Measurements from ENCODE around the gene SERTM1. TPM values are rescaled to one million over a fixed set of nuclear protein-coding genes. Genes with fewer than 3 reads are reported as not detected.

Gene SERTM1
- total RNA-seq: 1.7 TPM

GRCh38 chr13:36673838-36674326 is at the start of gene SERTM1:
SERTM1 (plus strand) TSS chr13:36674020; CDS start chr13:36695079, 21,059 bp downstream.
- peak; percentile 80 for ATAC-seq
- no peak for DNase-seq (ENCODE audit: low spot score)
- intact Hi-C loops (cut with DNase I): no loop called here

GRCh38 chr13:36628377-36629056 is 45.3 kb upstream of the SERTM1 start:
- intact Hi-C loops (cut with DNase I): no loop called here
- no peak for ATAC-seq

DNA sequence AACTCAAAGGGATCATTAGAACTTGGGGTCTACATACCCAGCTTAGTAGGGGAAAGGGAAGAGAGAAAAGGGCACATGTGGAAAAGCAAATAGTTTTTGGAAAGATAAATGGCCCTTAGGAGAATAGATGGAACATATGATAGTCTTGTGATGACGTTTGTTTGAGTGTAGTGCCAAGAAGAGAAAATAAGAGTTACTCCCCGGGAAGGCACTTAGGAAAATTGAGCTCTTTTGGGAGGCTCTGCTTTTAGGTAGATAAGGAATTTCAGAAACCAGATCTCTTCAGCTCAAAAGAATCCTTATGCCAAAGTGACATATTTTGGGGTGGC is 44.8 kb upstream of the SERTM1 start:
- intact Hi-C loops (cut with DNase I): no loop called here
- peak; percentile 56 for ATAC-seq

More at GRCh38 chr13:36628377-36629056, 45.3 kb upstream of the SERTM1 start:
- no peak for DNase-seq (ENCODE audit: low spot score)

GRCh38 chr13:36630181-36630803 is 43.5 kb upstream of the SERTM1 start:
- DNase-seq (ENCODE audit: low spot score): no peak
- intact Hi-C loops (cut with DNase I): no loop called here
- peak; percentile 39 for ATAC-seq

More for the DNA sequence above, 44.8 kb upstream of the SERTM1 start:
- DNase-seq (ENCODE audit: low spot score): no peak

DNA sequence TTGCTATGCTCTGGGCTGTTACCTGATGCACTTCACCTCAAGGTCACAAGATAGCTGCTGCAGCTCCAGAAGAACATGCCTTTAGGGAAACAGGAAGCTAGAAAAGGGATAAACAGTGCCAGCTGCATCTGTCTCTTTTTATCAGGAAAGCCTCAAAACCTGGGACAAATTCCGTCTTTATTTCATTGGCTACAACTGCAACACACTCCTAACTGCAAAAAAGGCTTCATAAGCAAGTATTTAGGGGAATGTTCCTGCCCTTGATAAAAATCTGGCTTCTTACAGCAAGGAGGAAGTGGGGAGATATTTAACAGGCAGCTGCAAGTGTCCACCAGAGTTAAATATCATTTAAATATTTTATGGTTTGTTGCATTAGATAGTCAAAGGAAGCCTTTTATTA is 34.2 kb upstream of the SERTM1 start:
- intact Hi-C loops (cut with DNase I): no loop called here
- DNase-seq (ENCODE audit: low spot score) (no peak), ATAC-seq (no peak)

DNA sequence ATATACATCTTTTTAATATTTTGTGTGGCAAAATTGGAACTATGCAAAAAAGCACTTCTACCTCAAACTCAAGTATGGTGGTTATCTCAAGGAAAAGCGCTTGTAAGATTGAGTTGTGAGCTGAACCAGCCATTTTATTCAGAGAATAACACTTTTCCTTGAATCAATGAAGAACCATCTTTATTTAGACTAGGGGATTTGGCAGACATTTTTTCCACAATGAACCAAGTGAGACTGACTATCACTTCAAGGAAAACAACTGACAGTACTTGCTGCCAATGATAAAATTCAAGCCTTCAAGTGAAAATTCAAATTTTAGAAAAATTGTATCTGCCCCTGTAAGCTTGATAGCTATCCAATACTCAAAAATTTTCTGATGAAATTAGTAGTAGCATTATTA is 23.2 kb upstream of the SERTM1 start:
- DNase-seq (ENCODE audit: low spot score) (no peak), ATAC-seq (no peak)
- intact Hi-C loops (cut with DNase I): no loop called here

- DNase-seq (ENCODE audit: low spot score): no peak
- no peak for ATAC-seq
- intact Hi-C loops (cut with DNase I): no loop called here
These were observed 8.2 kb upstream of the SERTM1 start for GRCh38 chr13:36665630-36666029.

DNA sequence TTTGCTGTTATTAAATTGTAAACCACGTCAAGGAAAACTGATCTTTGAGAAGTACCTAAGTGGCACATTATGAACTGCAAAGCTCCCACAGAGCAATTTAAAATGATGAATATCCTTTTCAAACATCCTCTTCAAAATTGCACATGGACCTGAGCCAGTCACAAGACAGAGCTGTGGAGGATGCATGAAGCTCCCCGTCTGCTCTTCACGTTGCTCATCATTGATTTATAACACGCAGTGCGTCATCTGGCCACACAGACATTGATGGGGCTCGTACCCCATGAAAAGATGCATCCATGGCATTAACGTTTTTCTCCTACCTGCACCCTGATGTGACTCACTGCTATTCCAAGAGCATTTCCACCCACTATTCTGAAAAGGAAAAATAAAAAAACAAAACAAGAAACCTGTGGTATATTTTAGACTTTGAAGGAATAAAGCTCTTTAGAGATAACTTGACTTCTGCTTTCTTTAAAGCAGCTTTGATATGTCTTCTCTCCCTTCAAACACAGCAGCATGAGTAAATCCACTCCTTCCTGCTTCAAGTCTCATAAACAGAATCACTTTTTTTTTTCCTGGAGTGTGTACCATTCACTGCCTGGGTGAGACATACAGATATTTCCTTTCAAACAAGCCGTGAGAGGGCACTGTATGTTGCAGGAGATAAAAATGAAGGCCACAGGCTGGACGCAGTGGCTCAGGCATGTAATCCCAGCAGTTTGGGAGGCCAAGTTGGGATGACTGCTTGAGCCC is 7.2 kb upstream of the SERTM1 start:
- ATAC-seq: no peak
- intact Hi-C loops (cut with DNase I): no loop called here
- no peak for DNase-seq (ENCODE audit: low spot score)

GRCh38 chr13:36668316-36668715 is 5.5 kb upstream of the SERTM1 start:
- DNase-seq (ENCODE audit: low spot score) (no peak), ATAC-seq (no peak)
- intact Hi-C loops (cut with DNase I): no loop called here

GRCh38 chr13:36673352-36673751 is 468 bp upstream of the SERTM1 start:
- peak; percentile 37 for ATAC-seq
- DNase-seq (ENCODE audit: low spot score): no peak
- intact Hi-C loops (cut with DNase I): no loop called here

- DNase-seq (ENCODE audit: low spot score): no peak
- intact Hi-C loops (cut with DNase I): no loop called here
These were observed 755 bp downstream of the SERTM1 start for GRCh38 chr13:36674337-36675212.

GRCh38 chr13:36675213-36675536 is 1.4 kb downstream of the SERTM1 start:
- no peak for ATAC-seq
- intact Hi-C loops (cut with DNase I): no loop called here
- no peak for DNase-seq (ENCODE audit: low spot score)

More at GRCh38 chr13:36674337-36675212, 755 bp downstream of the SERTM1 start:
- ATAC-seq: peak; percentile 31

DNA sequence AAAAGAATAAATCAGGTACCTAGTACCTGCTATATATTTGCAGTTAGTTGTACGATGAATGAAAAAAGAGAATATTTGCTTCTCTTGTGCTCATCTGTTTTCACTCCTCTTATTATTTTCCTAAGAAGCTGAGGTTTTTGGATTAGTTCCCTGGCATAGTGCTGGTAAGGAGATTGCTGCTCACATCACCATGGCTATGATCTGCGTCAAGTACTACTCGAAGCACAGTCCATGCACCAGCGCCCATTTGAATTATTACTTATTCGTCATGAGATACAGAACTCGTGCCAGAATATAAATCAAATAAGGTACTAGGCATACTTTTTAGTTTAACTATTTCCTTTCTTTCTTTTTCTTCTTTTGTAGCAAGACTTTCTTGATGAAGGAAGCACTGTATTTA is 7.1 kb downstream of the SERTM1 start:
- intact Hi-C loops (cut with DNase I): no loop called here
- DNase-seq (ENCODE audit: low spot score): no peak
- peak; percentile 89 for ATAC-seq

GRCh38 chr13:36681894-36682624 is 8.2 kb downstream of the SERTM1 start:
- intact Hi-C loops (cut with DNase I): no loop called here
- ATAC-seq: no peak
- DNase-seq (ENCODE audit: low spot score): no peak

- DNase-seq (ENCODE audit: low spot score) (no peak), ATAC-seq (no peak)
- intact Hi-C loops (cut with DNase I): no loop called here
These were observed 9.9 kb downstream of the SERTM1 start for GRCh38 chr13:36683701-36684100.

DNA sequence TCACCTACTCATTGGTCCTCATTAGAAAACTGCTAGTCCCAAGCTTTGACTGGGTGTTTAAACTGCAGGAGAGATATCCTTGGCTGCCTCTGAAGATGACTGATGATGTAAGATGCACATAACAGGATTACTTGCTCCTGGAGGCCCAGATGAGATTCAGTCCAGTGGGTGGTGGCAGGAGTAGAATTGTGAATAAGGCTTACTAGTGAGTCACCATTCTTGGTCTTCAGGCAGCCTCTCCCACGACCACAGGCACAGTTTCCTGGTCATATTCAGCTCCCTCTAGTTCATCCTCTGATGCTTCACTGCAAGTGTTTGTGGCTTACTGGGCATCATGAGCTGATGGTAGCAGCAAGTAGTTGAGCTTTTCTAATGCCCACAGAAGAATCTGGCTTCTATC is 12.1 kb downstream of the SERTM1 start:
- peak; percentile 67 for ATAC-seq
- intact Hi-C loops (cut with DNase I): no loop called here
- no peak for DNase-seq (ENCODE audit: low spot score)

GRCh38 chr13:36696410-36697010 is 22.7 kb downstream of the SERTM1 start:
- DNase-seq (ENCODE audit: low spot score) (no peak), ATAC-seq (no peak)
- intact Hi-C loops (cut with DNase I): no loop called here

GRCh38 chr13:36700170-36700569 is 26.4 kb downstream of the SERTM1 start:
- peak; percentile 71 for ATAC-seq
- intact Hi-C loops (cut with DNase I): no loop called here
- DNase-seq (ENCODE audit: low spot score): no peak

Data from sciatic nerve (tissue), 2 donors.